Effector memory CD4-positive, alpha-beta T cell (primary cell): ENCODE results near the gene PADI1.

ENCODE experiments used
- DNase-seq, 3 donors: peaks; one replicate each; pipeline ENCODE4 v3.0.0-alpha.2; 2020
- H3K27ac ChIP-seq: 2 replicates; pipeline ENCODE4 v1.7.0; 2013; ENCODE audit warnings: mild to moderate bottlenecking, low read length, moderate library complexity; ENCODE audit not compliant: insufficient read depth, poor library complexity, severe bottlenecking
- H3K27me3 ChIP-seq: replicated peaks from 2 replicates; pipeline ENCODE4 v1.7.0; 2013; ENCODE audit warnings: mild to moderate bottlenecking, low read length; ENCODE audit not compliant: insufficient read depth, control insufficient read depth, poor library complexity, severe bottlenecking
- H3K36me3 ChIP-seq: 2 replicates; pipeline ENCODE4 v1.7.0; 2013; ENCODE audit warnings: mild to moderate bottlenecking, low read length, moderate library complexity; ENCODE audit not compliant: control insufficient read depth, insufficient read depth
- H3K4me1 ChIP-seq: 2 replicates; pipeline ENCODE4 v1.7.0; 2013; ENCODE audit warnings: low read length, mild to moderate bottlenecking; ENCODE audit not compliant: control insufficient read depth, insufficient read depth, poor library complexity, severe bottlenecking
- H3K4me3 ChIP-seq: 2 replicates; pipeline ENCODE4 v1.7.0; 2013; ENCODE audit warnings: low read length, low read depth, mild to moderate bottlenecking; ENCODE audit not compliant: insufficient read depth, poor library complexity, severe bottlenecking
- H3K9me3 ChIP-seq: 2 replicates; pipeline ENCODE4 v1.7.0; 2013; ENCODE audit warnings: mild to moderate bottlenecking, low read length, moderate library complexity; ENCODE audit not compliant: control insufficient read depth

PADI1 gene

GRCh38 chr1:17207540-17207939, 2.6 kb downstream of the PADI1 start:
- Histone ChIP-seq H3K27me3 (no peaks in the 10 kb centered on the region), H3K4me3 (no peak overlapping the region), H3K9me3 (no peaks in the 10 kb centered on the region), H3K36me3 (no peaks in the 10 kb centered on the region), H3K4me1 (peaks cover 19% of the 10 kb centered on the region), H3K27ac (no peak overlapping the region)
- DNase-seq: no peak

DNA sequence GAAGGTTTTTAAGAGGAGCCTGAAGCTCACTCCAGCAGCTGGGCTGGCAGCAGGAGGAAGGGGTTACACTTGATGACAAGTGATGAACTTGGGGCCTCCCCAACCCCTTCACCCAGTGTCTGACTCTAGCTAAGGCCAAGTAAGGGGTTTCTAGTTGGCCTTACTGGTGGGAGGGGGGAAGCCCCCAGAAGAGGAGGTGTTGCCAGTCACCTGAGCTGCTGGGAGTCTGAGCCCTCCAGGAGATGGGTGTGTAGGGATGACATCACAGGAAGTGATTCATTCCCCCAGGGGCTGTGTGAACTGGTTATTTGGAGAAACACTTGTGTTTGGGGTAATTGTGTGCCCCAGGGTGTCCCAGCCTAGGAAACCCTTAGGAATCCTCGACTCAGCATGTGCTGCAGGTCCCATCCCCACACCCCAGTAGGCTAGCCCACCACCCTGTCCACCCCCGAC, 3.1 kb downstream of the PADI1 start:
- no peak for DNase-seq
- Histone ChIP-seq H3K27me3 (no peaks in the 10 kb centered on the region), H3K9me3 (no peaks in the 10 kb centered on the region), H3K27ac (no peak overlapping the region), H3K4me1 (peaks cover 24% of the 10 kb centered on the region), H3K36me3 (no peaks in the 10 kb centered on the region), H3K4me3 (no peak overlapping the region)

DNA sequence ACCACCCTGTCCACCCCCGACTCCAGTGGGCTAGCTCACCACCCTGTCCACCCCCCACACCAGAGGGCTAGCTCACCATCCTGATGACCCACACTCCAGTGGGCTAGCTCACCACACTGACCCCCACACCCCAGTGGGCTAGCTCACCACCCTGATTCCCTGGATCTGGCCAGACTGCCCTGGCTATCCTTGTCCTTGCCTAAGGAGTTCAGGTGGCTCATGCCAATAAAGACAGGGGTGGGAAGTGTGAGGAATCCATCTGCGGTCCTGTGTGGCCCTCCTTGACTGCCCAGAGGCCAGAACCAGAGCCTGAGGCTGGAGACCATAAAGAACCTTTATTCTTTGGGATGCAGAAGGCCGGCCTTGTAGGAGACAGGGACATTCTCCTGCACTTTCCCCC, 3.6 kb downstream of the PADI1 start:
- Histone ChIP-seq H3K9me3 (no peaks in the 10 kb centered on the region), H3K4me3 (no peak overlapping the region), H3K36me3 (no peaks in the 10 kb centered on the region), H3K27me3 (no peaks in the 10 kb centered on the region), H3K27ac (no peak overlapping the region), H3K4me1 (peaks cover 28% of the 10 kb centered on the region)
- no peak for DNase-seq

- Histone ChIP-seq H3K4me3 (no peak overlapping the region), H3K9me3 (no peaks in the 10 kb centered on the region), H3K36me3 (no peaks in the 10 kb centered on the region), H3K27ac (no peak overlapping the region), H3K27me3 (no peaks in the 10 kb centered on the region), H3K4me1 (peaks cover 28% of the 10 kb centered on the region)
- DNase-seq: no peak
These were observed 4.5 kb downstream of the PADI1 start for GRCh38 chr1:17209430-17209829.

- no peaks in the 10 kb centered on the region for H3K36me3 ChIP-seq
- no peaks in the 10 kb centered on the region for H3K9me3 ChIP-seq
- no peaks in the 10 kb centered on the region for H3K27me3 ChIP-seq
- no peak overlapping the region for H3K27ac ChIP-seq
- no peak overlapping the region for H3K4me3 ChIP-seq
- no peak for DNase-seq
- peaks cover 28% of the 10 kb centered on the region for H3K4me1 ChIP-seq
These were observed 5.2 kb downstream of the PADI1 start for GRCh38 chr1:17210176-17210575.

GRCh38 chr1:17211377-17211776, 6.4 kb downstream of the PADI1 start:
- no peaks in the 10 kb centered on the region for H3K36me3 ChIP-seq
- no peaks in the 10 kb centered on the region for H3K27me3 ChIP-seq
- H3K4me1 ChIP-seq: peaks cover 28% of the 10 kb centered on the region
- no peak overlapping the region for H3K4me3 ChIP-seq
- no peak overlapping the region for H3K27ac ChIP-seq
- no peak for DNase-seq
- H3K9me3 ChIP-seq: no peaks in the 10 kb centered on the region

- no peaks in the 10 kb centered on the region for H3K27me3 ChIP-seq
- no peak overlapping the region for H3K4me3 ChIP-seq
- no peak for DNase-seq
- peaks cover 28% of the 10 kb centered on the region for H3K4me1 ChIP-seq
- H3K27ac ChIP-seq: no peak overlapping the region
- no peaks in the 10 kb centered on the region for H3K36me3 ChIP-seq
- H3K9me3 ChIP-seq: no peaks in the 10 kb centered on the region
These were observed 7.1 kb downstream of the PADI1 start for GRCh38 chr1:17212009-17212408.

- Histone ChIP-seq H3K27ac (no peak overlapping the region), H3K9me3 (no peaks in the 10 kb centered on the region), H3K4me1 (peaks cover 28% of the 10 kb centered on the region), H3K36me3 (no peaks in the 10 kb centered on the region), H3K27me3 (no peaks in the 10 kb centered on the region), H3K4me3 (peak overlapping the region; percentile 1)
- DNase-seq: peak; percentile 41 to 47 (median 41)
These were observed 7.7 kb downstream of the PADI1 start for GRCh38 chr1:17212487-17213121.

DNA sequence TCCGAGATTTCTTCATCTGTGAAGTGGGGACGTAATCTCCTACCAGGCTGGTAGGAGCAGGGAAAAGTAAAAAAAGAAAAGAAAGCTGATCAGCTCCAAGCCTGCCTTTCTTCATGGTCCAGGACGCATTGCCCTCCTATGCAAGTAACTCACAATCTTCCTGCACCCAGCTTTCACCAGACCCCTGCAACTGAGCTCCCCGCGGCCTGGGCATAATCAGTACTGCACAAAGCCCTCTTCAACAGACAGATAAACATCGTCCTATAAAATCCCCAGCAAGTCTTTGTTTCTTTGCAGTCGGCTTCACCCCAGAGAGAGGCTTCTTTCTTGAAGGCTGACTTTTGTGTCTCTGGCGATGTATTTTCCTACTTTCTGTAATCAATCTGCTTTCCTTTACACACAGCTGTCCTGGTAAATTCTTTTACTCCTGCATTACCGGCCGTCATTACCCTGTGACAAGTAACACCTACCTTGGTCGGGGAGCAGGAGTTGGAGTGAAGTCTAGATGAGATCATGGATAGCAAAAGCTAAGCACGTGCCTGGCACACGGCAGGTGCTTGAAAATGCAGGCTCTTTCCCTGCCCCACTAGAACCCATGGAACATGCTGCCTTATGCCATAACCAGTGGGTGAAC, 8.3 kb downstream of the PADI1 start:
- no peaks in the 10 kb centered on the region for H3K36me3 ChIP-seq
- H3K4me1 ChIP-seq: peaks cover 23% of the 10 kb centered on the region
- no peak overlapping the region for H3K27ac ChIP-seq
- no peaks in the 10 kb centered on the region for H3K9me3 ChIP-seq
- H3K27me3 ChIP-seq: no peaks in the 10 kb centered on the region
- DNase-seq: no peak
- H3K4me3 ChIP-seq: peak overlapping the region; percentile 1

GRCh38 chr1:17213782-17214148, 8.8 kb downstream of the PADI1 start:
- no peak for DNase-seq
- no peak overlapping the region for H3K27ac ChIP-seq
- H3K9me3 ChIP-seq: no peaks in the 10 kb centered on the region
- H3K4me1 ChIP-seq: peaks cover 21% of the 10 kb centered on the region
- H3K27me3 ChIP-seq: no peaks in the 10 kb centered on the region
- no peaks in the 10 kb centered on the region for H3K36me3 ChIP-seq
- no peak overlapping the region for H3K4me3 ChIP-seq
